CD4-positive, alpha-beta T cell (primary cell): Measurements from ENCODE around the gene PRR16. TPM values are rescaled to one million over a fixed set of nuclear protein-coding genes. Genes with fewer than 3 reads are reported as not detected.

Experiments used
- ATAC-seq: fragments of 200-7000 bp; cut with Tn5 transposase; one replicate; pipeline ENCODE4 v1.10.0; 2022; ENCODE audit warnings: mild to moderate bottlenecking; ENCODE audit not compliant: poor library complexity
- CTCF ChIA-PET: fragments of 350-600 bp; sonication (Branson Sonifier 250); formaldehyde crosslinking; loops from one replicate; lab custom pipeline; 2021; ENCODE audit warnings: antibody characterized with exemption, inconsistent platforms; lab: Charles Lee
- POLR2A ChIA-PET: fragments of 350-600 bp; sonication (Branson Sonifier 250); formaldehyde crosslinking; loops from one replicate; lab custom pipeline; 2021; ENCODE audit warnings: antibody characterized with exemption, inconsistent platforms; lab: Charles Lee
- DNase-seq, 14 experiments: peaks; one replicate each; pipeline ENCODE4 v3.0.0-alpha.2; 2013 to 2020; ENCODE audit warnings: mixed read lengths in 2 of 14
- H3K27ac ChIP-seq, 2 donors: one replicate each; pipeline versions ENCODE4 v1.5.1 to v1.7.0; 2013; ENCODE audit warnings: low read length in 2 of 2, low read depth in 1 of 2, mild to moderate bottlenecking in 1 of 2
- H3K27me3 ChIP-seq, 2 experiments: 1 replicate in 1 of 2; 2 replicates in 1 of 2; pipeline versions ENCODE4 v1.6.1 to v1.7.0; 2013; ENCODE audit warnings: low read length in 2 of 2, control low read depth in 1 of 2, mild to moderate bottlenecking in 1 of 2, moderate library complexity in 1 of 2; ENCODE audit not compliant: insufficient read depth in 2 of 2, control insufficient read depth in 1 of 2
- H3K36me3 ChIP-seq: one replicate; pipeline ENCODE4 v1.6.1; 2013; ENCODE audit warnings: low read length, control low read depth; ENCODE audit not compliant: insufficient read depth
- H3K4me1 ChIP-seq: one replicate; pipeline ENCODE4 v1.6.1; 2013; ENCODE audit warnings: low read length, control low read depth; ENCODE audit not compliant: insufficient read depth
- H3K4me3 ChIP-seq: one replicate; pipeline ENCODE4 v1.5.1; 2013; ENCODE audit warnings: mild to moderate bottlenecking, low read length, moderate library complexity
- H3K9me3 ChIP-seq, 2 experiments: 1 replicate in 1 of 2; 2 replicates in 1 of 2; pipeline versions ENCODE4 v1.6.1 to v1.7.0; 2013; ENCODE audit warnings: low read length in 2 of 2, mild to moderate bottlenecking in 2 of 2, control low read depth in 1 of 2, moderate library complexity in 1 of 2; ENCODE audit not compliant: control insufficient read depth in 1 of 2, insufficient read depth in 1 of 2
- H3K27ac Mint-ChIP-seq: one replicate; pipeline ENCODE4 v1.8.0; 2020; ENCODE audit warnings: mixed read lengths
- H3K27me3 Mint-ChIP-seq: one replicate; pipeline ENCODE4 v1.8.0; 2021; ENCODE audit warnings: mixed read lengths
- H3K36me3 Mint-ChIP-seq: one replicate; pipeline ENCODE4 v1.8.0; 2021; ENCODE audit warnings: low read depth, mixed read lengths
- H3K4me1 Mint-ChIP-seq: one replicate; pipeline ENCODE4 v1.8.0; 2021; ENCODE audit warnings: low read depth, mixed read lengths
- H3K4me3 Mint-ChIP-seq: one replicate; pipeline ENCODE4 v1.8.0; 2020; ENCODE audit warnings: mild to moderate bottlenecking, mixed read lengths
- H3K9me3 Mint-ChIP-seq: one replicate; pipeline ENCODE4 v1.8.0; 2020; ENCODE audit warnings: mixed read lengths
- CTCF ChIP-seq: fragments of 200-600 bp; IDR thresholded peaks from one replicate; pipeline ENCODE4 v1.8.0; 2022; ENCODE audit warnings: antibody characterized with exemption, mild to moderate bottlenecking
- intact Hi-C, 2 experiments: fragments of 100-400 bp; cut with DNase I in 1 of 2; cut with micrococcal nuclease in 1 of 2; formaldehyde crosslinking; loops; one replicate each; pipeline versions ENCODE4 v1.15.1 to v1.9.0; 2023 to 2025; cut with DNase I, micrococcal nuclease
- total RNA-seq, 174 experiments: library from RNA in 2 of 174; stranded (reverse) in 2 of 174; gene quantifications; one replicate each; pipeline ENCODE4 v1.2.3 and lab custom pipeline; 2021 to 2026

Gene PRR16
- total RNA-seq, 2 experiments from 2014 or later, result not detected

DNA sequence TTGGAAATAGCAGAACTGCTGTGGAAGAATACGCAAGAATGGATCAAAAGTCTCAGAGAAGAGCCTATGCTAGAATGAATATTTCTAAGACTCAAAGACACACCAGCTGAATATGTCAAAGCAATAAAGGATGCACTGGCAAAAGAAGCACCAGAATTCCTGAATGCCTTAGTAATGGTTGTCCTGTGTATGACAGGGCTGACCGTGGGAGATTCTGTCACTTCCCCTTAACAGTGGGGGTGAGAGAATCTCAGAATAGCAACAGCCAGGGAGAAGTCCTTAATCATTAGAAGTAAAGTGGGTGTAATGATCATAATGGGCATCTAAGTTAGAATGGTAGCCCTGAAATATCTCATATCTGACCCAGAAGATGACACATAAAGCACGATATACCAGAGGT, 14.6 kb upstream of the PRR16 start:
- DNase-seq (no peak), ATAC-seq (no peak)
- ChIA-PET CTCF (no interaction called here), POLR2A (no interaction called here)
- Histone ChIP-seq H3K36me3 (no peaks in the 10 kb centered on the region), H3K4me1 (no peaks in the 10 kb centered on the region), H3K4me3 (no peak overlapping the region), H3K9me3 (peaks cover 0 to 8% of the 10 kb centered on the region in 2 experiments), H3K27me3 (no peaks in the 10 kb centered on the region), H3K27ac (no peak overlapping the region)
- H3K9me3 Mint-ChIP-seq, result no peaks in the 10 kb centered on the region
- no peak for TF ChIP-seq CTCF
- no peak overlapping the region for H3K4me3 Mint-ChIP-seq
- no peaks in the 10 kb centered on the region for H3K27me3 Mint-ChIP-seq
- no peaks in the 10 kb centered on the region for H3K4me1 Mint-ChIP-seq
- no peak overlapping the region for H3K27ac Mint-ChIP-seq
- no peaks in the 10 kb centered on the region for H3K36me3 Mint-ChIP-seq
- intact Hi-C loops, result no loop called here

- Histone ChIP-seq H3K27ac (no peak overlapping the region), H3K27me3 (no peaks in the 10 kb centered on the region), H3K4me1 (no peaks in the 10 kb centered on the region), H3K4me3 (no peak overlapping the region), H3K9me3 (peaks cover 0 to 8% of the 10 kb centered on the region in 2 experiments), H3K36me3 (no peaks in the 10 kb centered on the region)
- Mint-ChIP-seq H3K4me3 (no peak overlapping the region), H3K4me1 (no peaks in the 10 kb centered on the region), H3K36me3 (no peaks in the 10 kb centered on the region), H3K9me3 (no peaks in the 10 kb centered on the region), H3K27me3 (no peaks in the 10 kb centered on the region), H3K27ac (no peak overlapping the region)
- POLR2A ChIA-PET, result no interaction called here
- CTCF ChIA-PET, result no interaction called here
- intact Hi-C loops, result no loop called here
- ATAC-seq (no peak), DNase-seq (no peak)
- TF ChIP-seq CTCF, result no peak
Measured at GRCh38 chr5:120450910-120451309, 13.2 kb upstream of the PRR16 start.

DNA sequence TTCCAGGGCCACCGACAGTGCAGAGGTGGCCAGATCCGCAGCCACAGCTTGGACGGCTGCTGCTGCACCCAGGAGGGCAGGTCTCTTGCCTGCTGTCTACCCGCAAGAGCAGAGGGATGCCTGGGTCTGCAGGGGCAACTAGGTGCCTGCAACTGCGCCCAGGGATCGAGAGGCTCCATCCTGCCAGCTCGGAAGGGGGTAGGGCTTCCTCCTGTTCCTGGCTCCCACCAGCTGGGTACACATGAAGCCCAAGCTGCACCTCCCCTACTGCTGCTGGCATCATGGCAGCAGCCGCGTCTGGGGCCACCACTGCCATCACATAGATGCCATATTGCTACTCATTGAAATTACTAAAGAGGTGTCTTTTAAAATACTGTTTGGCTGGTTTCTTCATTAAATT, 12.7 kb upstream of the PRR16 start:
- no peaks in the 10 kb centered on the region for H3K27me3 Mint-ChIP-seq
- Histone ChIP-seq H3K9me3 (peaks cover 0 to 8% of the 10 kb centered on the region in 2 experiments), H3K4me1 (no peaks in the 10 kb centered on the region), H3K27me3 (no peaks in the 10 kb centered on the region), H3K36me3 (no peaks in the 10 kb centered on the region), H3K27ac (no peak overlapping the region), H3K4me3 (no peak overlapping the region)
- no peak overlapping the region for H3K27ac Mint-ChIP-seq
- no peak overlapping the region for H3K4me3 Mint-ChIP-seq
- H3K36me3 Mint-ChIP-seq, result no peaks in the 10 kb centered on the region
- DNase-seq, result no peak
- H3K9me3 Mint-ChIP-seq, result no peaks in the 10 kb centered on the region
- TF ChIP-seq CTCF, result no peak
- H3K4me1 Mint-ChIP-seq, result no peaks in the 10 kb centered on the region
- CTCF ChIA-PET, result no interaction called here
- intact Hi-C loops, result no loop called here
- no peak for ATAC-seq
- POLR2A ChIA-PET, result no interaction called here
